Prostate gland (tissue), 2 donors: Measurements from ENCODE around the gene PDE4D.

Experiments
- POLR2A ChIP-seq: fragments of 450-650 bp; IDR thresholded peaks from one replicate; pipeline ENCODE4 v1.6.1; 2016; ENCODE audit warnings: antibody characterized with exemption, mild to moderate bottlenecking
- TF ChIP-seq, protein P1 (sequence below), 4 experiments: fragments of 200-600 bp in 2 of 4; fragments of 450-650 bp in 2 of 4; sonication (generic) in 2 of 4; IDR thresholded peaks; 1 replicate in 3 of 4; 2 replicates in 1 of 4; pipeline ENCODE4 v1.5.1; 2016 to 2019; ENCODE audit warnings: antibody characterized with exemption in 4 of 4, mild to moderate bottlenecking in 2 of 4, moderate library complexity in 2 of 4

DNA sequence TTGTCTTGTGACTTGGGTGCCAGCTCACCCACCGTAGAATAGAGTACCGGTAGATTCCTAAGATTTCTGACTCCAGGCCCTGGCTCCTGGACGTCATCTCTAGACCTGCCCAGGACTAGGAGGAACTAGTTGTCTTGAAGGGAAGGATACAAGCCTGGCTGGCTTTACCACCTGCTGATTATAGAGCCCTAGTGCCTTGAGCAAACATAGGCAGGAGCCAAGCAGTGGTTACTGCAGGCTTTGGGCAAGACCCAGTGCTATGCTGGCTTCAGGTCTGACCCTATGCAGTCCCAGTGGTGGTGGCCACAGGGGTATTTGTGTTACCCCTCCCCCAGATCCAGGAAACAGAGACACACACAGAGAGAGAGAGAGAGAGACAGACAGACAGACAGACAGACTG, 606.2 kb downstream of the PDE4D start:
- TF ChIP-seq, protein P1, sequence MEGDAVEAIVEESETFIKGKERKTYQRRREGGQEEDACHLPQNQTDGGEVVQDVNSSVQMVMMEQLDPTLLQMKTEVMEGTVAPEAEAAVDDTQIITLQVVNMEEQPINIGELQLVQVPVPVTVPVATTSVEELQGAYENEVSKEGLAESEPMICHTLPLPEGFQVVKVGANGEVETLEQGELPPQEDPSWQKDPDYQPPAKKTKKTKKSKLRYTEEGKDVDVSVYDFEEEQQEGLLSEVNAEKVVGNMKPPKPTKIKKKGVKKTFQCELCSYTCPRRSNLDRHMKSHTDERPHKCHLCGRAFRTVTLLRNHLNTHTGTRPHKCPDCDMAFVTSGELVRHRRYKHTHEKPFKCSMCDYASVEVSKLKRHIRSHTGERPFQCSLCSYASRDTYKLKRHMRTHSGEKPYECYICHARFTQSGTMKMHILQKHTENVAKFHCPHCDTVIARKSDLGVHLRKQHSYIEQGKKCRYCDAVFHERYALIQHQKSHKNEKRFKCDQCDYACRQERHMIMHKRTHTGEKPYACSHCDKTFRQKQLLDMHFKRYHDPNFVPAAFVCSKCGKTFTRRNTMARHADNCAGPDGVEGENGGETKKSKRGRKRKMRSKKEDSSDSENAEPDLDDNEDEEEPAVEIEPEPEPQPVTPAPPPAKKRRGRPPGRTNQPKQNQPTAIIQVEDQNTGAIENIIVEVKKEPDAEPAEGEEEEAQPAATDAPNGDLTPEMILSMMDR (IDR thresholded peaks at IDR 0.05), result no peak
- no peak for TF ChIP-seq POLR2A
